ENCODE results near the gene FAM222A. TPM values are rescaled to one million over a fixed set of nuclear protein-coding genes. Genes with fewer than 3 reads are reported as not detected.

The FAM222A gene
- total and polyA plus RNA-seq, 7 donors: 1.1 to 3.3 (median 2.1) TPM

- Histone ChIP-seq H3K27me3 (peaks cover 0 to 4% (median 0%) of the 10 kb centered on the region in 3 donors), H3K27ac (no peak overlapping the region), H3K4me1 (peaks cover 0 to 6% (median 0%) of the 10 kb centered on the region in 4 donors), H3K9me3 (no peaks in the 10 kb centered on the region), H3K36me3 (no peaks in the 10 kb centered on the region), H3K4me3 (no peak overlapping the region)
- TF ChIP-seq POLR2AphosphoS5 (IDR thresholded peaks at IDR 0.05) (no peak), POLR2A (IDR thresholded peaks at IDR 0.05) (no peak), EP300 (IDR thresholded peaks at IDR 0.05) (no peak)
- TF ChIP-seq, protein P1, sequence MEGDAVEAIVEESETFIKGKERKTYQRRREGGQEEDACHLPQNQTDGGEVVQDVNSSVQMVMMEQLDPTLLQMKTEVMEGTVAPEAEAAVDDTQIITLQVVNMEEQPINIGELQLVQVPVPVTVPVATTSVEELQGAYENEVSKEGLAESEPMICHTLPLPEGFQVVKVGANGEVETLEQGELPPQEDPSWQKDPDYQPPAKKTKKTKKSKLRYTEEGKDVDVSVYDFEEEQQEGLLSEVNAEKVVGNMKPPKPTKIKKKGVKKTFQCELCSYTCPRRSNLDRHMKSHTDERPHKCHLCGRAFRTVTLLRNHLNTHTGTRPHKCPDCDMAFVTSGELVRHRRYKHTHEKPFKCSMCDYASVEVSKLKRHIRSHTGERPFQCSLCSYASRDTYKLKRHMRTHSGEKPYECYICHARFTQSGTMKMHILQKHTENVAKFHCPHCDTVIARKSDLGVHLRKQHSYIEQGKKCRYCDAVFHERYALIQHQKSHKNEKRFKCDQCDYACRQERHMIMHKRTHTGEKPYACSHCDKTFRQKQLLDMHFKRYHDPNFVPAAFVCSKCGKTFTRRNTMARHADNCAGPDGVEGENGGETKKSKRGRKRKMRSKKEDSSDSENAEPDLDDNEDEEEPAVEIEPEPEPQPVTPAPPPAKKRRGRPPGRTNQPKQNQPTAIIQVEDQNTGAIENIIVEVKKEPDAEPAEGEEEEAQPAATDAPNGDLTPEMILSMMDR (IDR thresholded peaks at IDR 0.05): no peak
- intact Hi-C loops (cut with DNase I): no loop called here
- DNase-seq: no peak
- WGBS, 2 donors: 12 to 24% methylated on average over 7 of the region's 7 CpGs
These were observed 34.9 kb upstream of the FAM222A start for GRCh38 chr12:109678719-109679118.

GRCh38 chr12:109679501-109680263, 33.9 kb upstream of the FAM222A start:
- DNase-seq: no peak
- TF ChIP-seq EP300 (IDR thresholded peaks at IDR 0.05) (no peak), POLR2A (IDR thresholded peaks at IDR 0.05) (no peak), POLR2AphosphoS5 (IDR thresholded peaks at IDR 0.05) (no peak)
- TF ChIP-seq, protein P1 (IDR thresholded peaks at IDR 0.05): no peak
- intact Hi-C loops (cut with DNase I): no loop called here
- H3K27ac ChIP-seq: no peak overlapping the region
- H3K36me3 ChIP-seq: no peaks in the 10 kb centered on the region
- WGBS, 2 donors: 20 to 39% methylated on average over 8 of the region's 8 CpGs
- H3K4me1 ChIP-seq: peaks cover 0 to 6% (median 0%) of the 10 kb centered on the region in 4 donors
- no peaks in the 10 kb centered on the region for H3K9me3 ChIP-seq
- H3K4me3 ChIP-seq: no peak overlapping the region
- H3K27me3 ChIP-seq: peaks cover 0 to 4% (median 0%) of the 10 kb centered on the region in 3 donors

DNA sequence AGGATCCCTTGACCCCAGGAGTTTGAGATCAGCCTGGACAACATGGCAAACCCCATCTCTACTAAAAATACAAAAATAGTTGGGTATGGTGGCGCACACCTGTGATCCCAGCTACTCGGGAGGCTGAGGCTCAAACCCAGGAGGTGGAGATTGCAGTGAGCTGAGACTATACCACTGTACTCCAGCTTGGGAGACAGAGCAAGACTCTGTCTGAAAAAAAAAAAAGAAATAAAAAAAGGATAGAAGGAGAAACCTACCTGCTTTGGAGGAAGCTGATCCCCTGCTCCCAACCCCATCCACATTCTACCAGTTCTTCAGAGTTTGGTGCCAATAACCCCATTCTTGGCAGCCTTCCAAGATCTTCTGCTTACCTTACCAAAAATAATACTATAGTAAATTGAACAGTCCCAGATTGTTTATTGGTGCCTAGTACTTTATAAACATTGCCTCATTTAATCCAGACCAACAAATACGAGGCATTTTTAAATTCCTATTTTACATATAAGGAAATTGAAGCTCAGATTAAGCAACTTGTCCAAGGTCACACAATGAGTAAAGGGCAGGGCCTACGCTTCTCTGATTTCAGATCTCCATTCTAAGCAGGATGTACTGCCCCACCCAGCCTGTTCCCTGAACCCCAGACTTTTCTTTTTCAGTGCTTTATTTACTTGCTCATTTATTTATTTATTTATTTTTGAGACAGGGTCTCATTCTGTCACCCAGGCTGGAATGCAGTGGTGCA, 33.2 kb upstream of the FAM222A start:
- no peak overlapping the region for H3K4me3 ChIP-seq
- H3K9me3 ChIP-seq: no peaks in the 10 kb centered on the region
- TF ChIP-seq, protein P1 (IDR thresholded peaks at IDR 0.05): no peak
- TF ChIP-seq POLR2AphosphoS5 (IDR thresholded peaks at IDR 0.05): no peak
- TF ChIP-seq EP300 (IDR thresholded peaks at IDR 0.05): no peak
- no peak for TF ChIP-seq POLR2A (IDR thresholded peaks at IDR 0.05)
- no peak overlapping the region for H3K27ac ChIP-seq
- peaks cover 0 to 4% (median 0%) of the 10 kb centered on the region in 3 donors for H3K27me3 ChIP-seq
- 51 to 67% methylated on average over 4 of the region's 4 CpGs for WGBS, 2 donors
- H3K4me1 ChIP-seq: peaks cover 0 to 6% (median 0%) of the 10 kb centered on the region in 4 donors
- intact Hi-C loops (cut with DNase I): no loop called here
- H3K36me3 ChIP-seq: no peaks in the 10 kb centered on the region
- DNase-seq: no peak

- no peaks in the 10 kb centered on the region for H3K9me3 ChIP-seq
- TF ChIP-seq POLR2AphosphoS5 (IDR thresholded peaks at IDR 0.05) (no peak), EP300 (IDR thresholded peaks at IDR 0.05) (no peak), POLR2A (IDR thresholded peaks at IDR 0.05) (no peak)
- TF ChIP-seq, protein P1 (IDR thresholded peaks at IDR 0.05): no peak
- DNase-seq: no peak
- no peak overlapping the region for H3K4me3 ChIP-seq
- intact Hi-C loops (cut with DNase I): no loop called here
- no peak overlapping the region for H3K27ac ChIP-seq
- 64 to 80% methylated on average over 7 of the region's 7 CpGs for WGBS, 2 donors
- H3K36me3 ChIP-seq: no peaks in the 10 kb centered on the region
- peaks cover 0 to 4% (median 0%) of the 10 kb centered on the region in 3 donors for H3K27me3 ChIP-seq
- H3K4me1 ChIP-seq: peaks cover 0 to 6% (median 0%) of the 10 kb centered on the region in 4 donors
These were observed 31.5 kb upstream of the FAM222A start for GRCh38 chr12:109681986-109682707.
